Measurements from ENCODE around the gene CSDE1. TPM values are rescaled to one million over a fixed set of nuclear protein-coding genes. Genes with fewer than 3 reads are reported as not detected.

Gene CSDE1
- total RNA-seq, result 442 and 685 TPM in 2 replicates

DNA sequence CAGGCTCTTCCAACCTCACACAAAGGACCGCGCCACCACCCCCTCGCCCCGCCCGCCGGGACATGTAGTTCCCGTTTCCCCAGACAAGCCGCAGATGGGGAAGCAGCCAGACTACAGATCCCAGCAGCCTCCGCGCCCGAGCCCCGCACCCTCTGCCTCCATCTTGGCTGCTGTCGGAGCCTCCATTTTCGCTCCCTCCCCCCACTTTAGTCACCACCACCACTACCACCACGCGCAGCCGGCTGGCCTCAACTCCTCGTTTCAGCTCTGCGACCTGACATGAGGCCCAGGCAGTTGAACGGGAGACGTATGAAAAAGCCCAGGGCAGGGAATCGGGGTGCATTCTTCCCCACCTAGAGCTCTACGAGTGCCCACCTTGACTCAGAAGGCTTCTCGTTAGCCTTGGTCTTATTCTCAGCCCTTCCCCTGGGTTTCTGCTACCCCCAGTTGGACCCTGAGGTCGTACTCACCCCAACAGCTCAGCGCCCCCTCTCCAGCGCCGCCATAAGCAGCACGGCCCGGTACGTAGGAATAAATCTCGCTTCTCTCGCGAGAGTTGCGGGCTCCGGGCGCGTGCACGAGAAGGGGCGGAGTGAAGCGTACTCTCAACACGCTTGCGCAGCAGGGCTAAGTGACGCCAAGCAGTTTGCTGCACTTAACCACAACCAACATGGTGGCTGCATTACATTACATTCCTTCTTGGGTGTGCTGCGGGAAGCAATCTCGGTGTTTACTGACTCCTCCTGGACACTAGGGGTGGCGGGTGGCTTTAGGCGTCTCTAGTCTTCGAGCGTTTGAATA, at the start of gene CSDE1:
TSS of gene CSDE1 (minus strand) at position 530 of the 801 bp plus-strand sequence. CDS start 18,094 bp downstream, outside the sequence.

DNA sequence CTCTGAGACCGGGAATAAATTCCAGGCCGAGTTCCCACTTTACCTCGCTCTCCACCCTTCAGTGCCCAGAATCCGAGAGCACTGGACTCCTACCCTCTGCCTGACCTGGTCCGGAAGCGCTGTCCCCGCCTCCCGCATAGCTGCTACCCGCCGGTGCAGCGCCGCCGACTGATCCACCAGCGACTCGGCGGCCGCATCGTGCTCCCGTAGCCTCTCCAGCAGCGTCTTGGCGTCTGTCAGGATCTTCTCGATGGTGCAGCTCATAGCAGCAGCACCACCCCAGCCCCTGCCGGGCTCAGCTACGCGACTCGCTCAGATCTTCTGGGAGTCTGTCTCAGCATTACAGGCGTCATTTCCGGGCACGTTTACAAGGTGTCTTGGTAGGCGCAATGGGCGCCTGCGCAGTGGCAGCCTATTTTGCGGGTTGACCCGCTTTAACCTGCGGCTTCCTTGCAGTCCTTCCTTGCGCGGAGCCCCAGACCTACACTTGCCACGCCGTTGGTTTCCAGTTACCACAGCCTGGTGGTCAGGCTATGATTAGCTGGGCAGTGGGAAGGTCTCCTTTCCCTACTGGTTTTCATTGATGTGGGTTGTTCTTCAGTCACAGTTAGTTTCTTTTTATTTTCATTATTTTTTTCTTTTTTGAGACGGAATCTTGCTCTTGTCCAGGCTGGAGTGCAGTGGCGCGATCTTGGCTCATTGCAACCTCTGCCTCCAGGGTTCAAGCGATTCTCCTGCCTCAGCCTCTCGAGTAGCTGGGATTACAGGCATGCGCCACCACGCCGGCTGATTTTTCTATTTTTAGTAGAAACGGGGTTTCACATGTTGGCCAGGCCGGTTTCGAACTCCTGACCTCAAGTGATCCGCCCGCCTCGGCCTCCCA, 22.8 kb upstream of the CSDE1 start, which contains the start of gene SIKE1:
TSS of gene SIKE1 (minus strand) at position 342 of the 883 bp plus-strand sequence. CDS start at position 264, 78 bp downstream.

DNA sequence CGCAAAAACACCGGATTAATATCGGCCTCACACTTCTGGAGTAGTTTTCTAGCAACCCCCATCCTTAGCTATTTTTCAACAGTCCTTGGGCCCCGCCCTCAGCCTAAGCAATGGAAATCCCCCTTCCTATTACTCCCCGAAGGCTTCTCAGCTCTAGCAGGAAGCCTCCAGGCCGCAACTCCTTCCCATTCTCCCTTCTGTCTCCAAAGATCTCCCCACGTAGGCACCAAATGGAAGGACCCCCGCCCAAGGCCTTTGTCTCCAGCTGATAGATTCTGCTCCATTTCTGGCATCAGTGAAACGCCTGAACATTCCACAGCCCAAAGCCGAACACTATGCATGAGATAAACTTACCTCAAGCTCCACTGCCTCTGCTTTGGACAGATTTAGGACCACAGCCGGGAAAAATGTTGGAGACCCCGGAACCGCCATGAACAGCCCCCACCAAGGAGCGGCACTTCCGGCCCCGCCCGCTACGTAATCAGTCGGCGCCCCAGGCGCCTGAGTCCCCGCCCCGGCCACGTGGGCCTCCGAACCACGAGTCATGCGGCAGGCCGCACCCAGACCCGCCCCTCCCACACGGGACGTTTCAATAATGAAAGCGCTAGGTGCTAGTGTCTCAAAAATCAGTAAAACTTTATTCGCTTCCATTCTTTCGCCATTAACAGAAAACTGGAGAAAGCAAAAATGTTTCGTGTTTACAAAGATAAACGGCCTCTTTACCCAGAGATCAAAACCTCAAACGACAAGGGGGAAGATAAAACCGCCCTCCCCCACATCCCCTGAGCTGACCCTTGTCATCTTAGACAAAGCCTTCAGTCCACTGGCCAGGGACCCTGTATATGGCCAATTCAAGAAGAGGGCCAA, 41.2 kb downstream of the CSDE1 start, which contains the start of gene NRAS:
TSS of gene NRAS (minus strand) at position 468 of the 867 bp plus-strand sequence. CDS start 611 bp downstream, outside the sequence.

DNA sequence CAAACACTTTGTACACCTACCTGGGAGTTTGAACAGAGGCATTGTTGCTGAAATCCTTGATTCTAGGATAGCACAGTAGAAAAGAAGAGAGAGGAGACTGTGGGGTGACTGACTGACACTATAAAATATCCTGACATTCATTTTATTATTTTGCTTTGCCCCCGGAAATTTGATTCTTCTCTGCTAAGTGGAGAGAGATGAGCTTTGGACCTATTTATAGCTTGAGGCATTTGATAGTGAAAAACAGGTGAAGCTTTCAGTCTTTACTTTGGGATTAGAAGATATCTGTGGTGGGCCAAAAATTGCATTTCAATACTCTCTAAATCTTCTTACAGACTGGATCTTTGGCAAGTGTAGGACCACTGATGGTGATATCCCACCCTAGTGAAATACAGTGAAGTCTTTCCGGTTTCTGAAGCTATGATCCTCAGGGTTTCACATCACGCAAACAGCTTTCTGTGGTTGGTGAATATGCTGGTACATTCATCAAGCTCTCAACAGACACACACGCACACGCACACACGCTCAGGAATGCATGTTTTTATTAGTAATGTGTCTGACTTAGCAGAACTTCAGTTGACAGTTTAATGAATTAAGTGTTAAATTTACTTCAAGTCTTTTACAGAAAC, 62.2 kb downstream of the CSDE1 start, which contains the start of gene AMPD1:
TSS of gene AMPD1 (minus strand) at position 117 of the 629 bp plus-strand sequence. CDS start at position 42, 75 bp downstream.

DNA sequence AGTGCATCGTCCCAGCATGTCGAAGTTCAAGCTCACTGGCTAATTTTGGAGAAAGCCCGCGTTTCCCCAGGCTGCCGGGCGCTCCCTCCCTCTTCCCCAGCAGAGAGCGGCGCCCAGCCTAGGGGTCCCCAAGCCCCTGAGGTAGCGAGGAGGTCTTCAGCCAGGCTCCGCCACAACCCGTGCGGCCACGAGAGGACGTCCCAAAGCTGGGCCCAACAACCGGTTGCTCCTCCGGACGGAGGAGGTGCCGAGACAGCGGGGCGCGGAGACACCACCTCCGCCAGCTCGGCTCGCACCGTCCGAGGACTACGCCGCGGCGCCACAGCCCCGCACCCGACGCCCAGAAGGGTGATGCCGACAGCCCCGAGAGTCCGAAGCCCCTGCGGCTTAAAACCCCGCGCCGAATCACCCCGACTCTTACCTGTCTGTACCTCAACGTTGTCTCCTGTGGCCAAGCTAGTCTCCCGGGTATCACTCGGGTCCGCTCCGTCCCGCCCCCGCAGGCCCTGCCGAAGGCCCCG, 88.2 kb downstream of the CSDE1 start, which contains the start of gene DENND2C:
TSS of gene DENND2C (minus strand) at position 488 of the 521 bp plus-strand sequence. CDS start 44,065 bp downstream, outside the sequence.

Small RNAs within 50 kb of the gene (small RNA-seq; reads per million reads assigned to genes)
- not detected for gene RN7SL432P (ENCODE audit: low replicate concordance)
- gene RNY1P13 (ENCODE audit: low replicate concordance), result 0.10 reads per million

Other genes with a start within 250 kb of the CSDE1 start
- gene TRIM33, start 246.8 kb downstream of the CSDE1 start, total RNA-seq, result 29.5 and 40.7 TPM in 2 replicates
- gene BCAS2, start 176.4 kb downstream of the CSDE1 start, total RNA-seq, result 43.2 and 45.1 TPM in 2 replicates
- 0.44 and 1.7 TPM in 2 replicates for gene DENND2C, start 87.9 kb downstream of the CSDE1 start, total RNA-seq
- gene AMPD1, start 62.4 kb downstream of the CSDE1 start, total RNA-seq, result not detected in 2 replicates
- gene NRAS, start 41.2 kb downstream of the CSDE1 start, total RNA-seq, result 58.9 and 125 TPM in 2 replicates
- 29.1 and 35.1 TPM in 2 replicates for gene SIKE1, start 22.7 kb upstream of the CSDE1 start, total RNA-seq
- not detected in 2 replicates for gene SYCP1, start 96.9 kb upstream of the CSDE1 start, total RNA-seq